ENCODE measurements around the gene CBX6. TPM values are rescaled to one million over a fixed set of nuclear protein-coding genes. Genes with fewer than 3 reads are reported as not detected.

The CBX6 gene
- total RNA-seq, 1 donor from 2014 or later, result 101 TPM

- Mint-ChIP-seq H3K36me3 (no peaks in the 10 kb centered on the region), H3K27ac (no peak overlapping the region), H3K4me1 (no peaks in the 10 kb centered on the region), H3K27me3 (ENCODE audit: low read depth) (peaks cover 41% of the 10 kb centered on the region), H3K4me3 (no peak overlapping the region), H3K9me3 (no peaks in the 10 kb centered on the region)
- TF ChIP-seq CTCF (IDR thresholded peaks at IDR 0.05; ENCODE audit: unreplicated experiment), result no peak
- DNase-seq (ENCODE audit: low spot score in 2 of 2, unreplicated experiment in 2 of 2), result no peak
These were observed 39.0 kb downstream of the CBX6 start for GRCh38 chr22:38833061-38833460.

GRCh38 chr22:38832005-38832978 lies 39.7 kb downstream of the CBX6 start:
- no peak overlapping the region for H3K27ac Mint-ChIP-seq
- TF ChIP-seq CTCF (IDR thresholded peaks at IDR 0.05; ENCODE audit: unreplicated experiment), result no peak

GRCh38 chr22:38831166-38831945 lies 40.7 kb downstream of the CBX6 start:
- Mint-ChIP-seq H3K27ac (no peak overlapping the region), H3K9me3 (no peaks in the 10 kb centered on the region), H3K27me3 (ENCODE audit: low read depth) (peaks cover 29% of the 10 kb centered on the region), H3K4me3 (no peak overlapping the region), H3K4me1 (no peaks in the 10 kb centered on the region), H3K36me3 (no peaks in the 10 kb centered on the region)
- no peak for DNase-seq (ENCODE audit: low spot score in 2 of 2, unreplicated experiment in 2 of 2)
- TF ChIP-seq CTCF (IDR thresholded peaks at IDR 0.05; ENCODE audit: unreplicated experiment), result no peak

More at GRCh38 chr22:38832005-38832978, 39.7 kb downstream of the CBX6 start:
- no peaks in the 10 kb centered on the region for H3K4me1 Mint-ChIP-seq
- DNase-seq (ENCODE audit: low spot score in 2 of 2, unreplicated experiment in 2 of 2), result no peak
- peaks cover 37% of the 10 kb centered on the region for H3K27me3 Mint-ChIP-seq (ENCODE audit: low read depth)
- H3K36me3 Mint-ChIP-seq, result no peaks in the 10 kb centered on the region
- H3K4me3 Mint-ChIP-seq, result no peak overlapping the region
- no peaks in the 10 kb centered on the region for H3K9me3 Mint-ChIP-seq

- H3K4me3 Mint-ChIP-seq, result no peak overlapping the region
- no peaks in the 10 kb centered on the region for H3K36me3 Mint-ChIP-seq
- no peaks in the 10 kb centered on the region for H3K9me3 Mint-ChIP-seq
- H3K27me3 Mint-ChIP-seq (ENCODE audit: low read depth), result peaks cover 23% of the 10 kb centered on the region
- H3K27ac Mint-ChIP-seq, result no peak overlapping the region
- DNase-seq (ENCODE audit: low spot score in 2 of 2, unreplicated experiment in 2 of 2), result no peak
- TF ChIP-seq CTCF (IDR thresholded peaks at IDR 0.05; ENCODE audit: unreplicated experiment), result no peak
- H3K4me1 Mint-ChIP-seq, result no peaks in the 10 kb centered on the region
These were observed 41.2 kb downstream of the CBX6 start for GRCh38 chr22:38830845-38831108.

- Mint-ChIP-seq H3K9me3 (no peaks in the 10 kb centered on the region), H3K27ac (no peak overlapping the region), H3K36me3 (no peaks in the 10 kb centered on the region), H3K4me3 (no peak overlapping the region), H3K27me3 (ENCODE audit: low read depth) (peaks cover 19% of the 10 kb centered on the region), H3K4me1 (no peaks in the 10 kb centered on the region)
- TF ChIP-seq CTCF (IDR thresholded peaks at IDR 0.05; ENCODE audit: unreplicated experiment), result no peak
- no peak for DNase-seq (ENCODE audit: low spot score in 2 of 2, unreplicated experiment in 2 of 2)
These were observed 41.8 kb downstream of the CBX6 start for GRCh38 chr22:38830026-38830844.

Data from mesothelial cell of epicardium (in vitro differentiated cells).